Suprapubic skin (tissue), 4 donors: ENCODE data around the gene SETD5.

Experiments used
- EP300 ChIP-seq: sonication (generic); formaldehyde crosslinking; IDR thresholded peaks from one replicate; pipeline ENCODE4 v1.6.1; 2017; ENCODE audit warnings: antibody characterized with exemption
- POLR2A ChIP-seq, 2 donors: fragments of 450-650 bp; IDR thresholded peaks; one replicate each; pipeline ENCODE4 v1.6.1; 2017; ENCODE audit warnings: antibody characterized with exemption in 2 of 2, mild to moderate bottlenecking in 2 of 2, moderate library complexity in 2 of 2
- POLR2AphosphoS5 ChIP-seq, 3 donors: sonication (generic); formaldehyde crosslinking; IDR thresholded peaks; one replicate each; pipeline ENCODE4 v1.6.1; 2017; ENCODE audit warnings: antibody characterized with exemption in 3 of 3
- TF ChIP-seq, protein P1 (sequence below), 2 donors: fragments of 200-600 bp in 1 of 2; fragments of 450-650 bp in 1 of 2; sonication (generic) in 1 of 2; IDR thresholded peaks; one replicate each; pipeline ENCODE4 v1.5.1; 2016 to 2019; ENCODE audit warnings: antibody characterized with exemption in 2 of 2, mild to moderate bottlenecking in 1 of 2, moderate library complexity in 1 of 2

DNA sequence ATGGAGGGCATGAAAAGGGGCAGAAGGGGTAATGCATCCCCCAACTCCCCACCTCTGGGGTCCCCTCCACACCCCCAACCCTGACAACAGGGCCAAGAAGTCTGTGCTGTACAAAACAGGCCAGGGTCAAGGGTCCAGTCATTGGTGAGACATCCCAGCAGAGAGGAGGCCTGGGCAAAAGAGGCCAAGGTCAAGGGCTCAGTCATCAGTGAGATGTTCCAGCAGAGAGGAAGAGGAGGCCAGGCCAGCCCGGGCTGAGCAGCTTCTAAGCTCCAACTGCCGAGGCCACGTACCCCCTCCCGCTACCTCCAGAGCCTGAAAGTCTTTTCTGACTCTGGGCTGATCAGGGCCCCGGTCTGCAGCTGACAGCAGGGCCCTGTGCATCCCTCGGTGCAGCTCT, 103.8 kb downstream of the SETD5 start:
- no peak for TF ChIP-seq EP300
- TF ChIP-seq POLR2AphosphoS5 (IDR thresholded peaks at IDR 0.05), result no peak
- TF ChIP-seq POLR2A (IDR thresholded peaks at IDR 0.05), result no peak
- TF ChIP-seq, protein P1, sequence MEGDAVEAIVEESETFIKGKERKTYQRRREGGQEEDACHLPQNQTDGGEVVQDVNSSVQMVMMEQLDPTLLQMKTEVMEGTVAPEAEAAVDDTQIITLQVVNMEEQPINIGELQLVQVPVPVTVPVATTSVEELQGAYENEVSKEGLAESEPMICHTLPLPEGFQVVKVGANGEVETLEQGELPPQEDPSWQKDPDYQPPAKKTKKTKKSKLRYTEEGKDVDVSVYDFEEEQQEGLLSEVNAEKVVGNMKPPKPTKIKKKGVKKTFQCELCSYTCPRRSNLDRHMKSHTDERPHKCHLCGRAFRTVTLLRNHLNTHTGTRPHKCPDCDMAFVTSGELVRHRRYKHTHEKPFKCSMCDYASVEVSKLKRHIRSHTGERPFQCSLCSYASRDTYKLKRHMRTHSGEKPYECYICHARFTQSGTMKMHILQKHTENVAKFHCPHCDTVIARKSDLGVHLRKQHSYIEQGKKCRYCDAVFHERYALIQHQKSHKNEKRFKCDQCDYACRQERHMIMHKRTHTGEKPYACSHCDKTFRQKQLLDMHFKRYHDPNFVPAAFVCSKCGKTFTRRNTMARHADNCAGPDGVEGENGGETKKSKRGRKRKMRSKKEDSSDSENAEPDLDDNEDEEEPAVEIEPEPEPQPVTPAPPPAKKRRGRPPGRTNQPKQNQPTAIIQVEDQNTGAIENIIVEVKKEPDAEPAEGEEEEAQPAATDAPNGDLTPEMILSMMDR (IDR thresholded peaks at IDR 0.05), result no peak
